Hematopoietic multipotent progenitor cell treated with erythropoietin and hydrocortisone succinate and interleukin-3 and kit ligand, for 6 days (in vitro differentiated cells): ENCODE data around the gene PPP1R9A.
"Not testable (repeated sequence)": the region's sequence is repeated elsewhere in the genome, so short reads cannot be mapped to it uniquely, and the experiment has no call there.

Experiments used
- DNase-seq: peaks from one replicate; pipeline ENCODE4 v3.0.0-alpha.2; 2015

Gene PPP1R9A

GRCh38 chr7:94980418-94981142 is 73.2 kb downstream of the PPP1R9A start:
- DNase-seq, result no peak

- DNase-seq, result no peak
Observed at GRCh38 chr7:94995921-94996320, 88.5 kb downstream of the PPP1R9A start.

- DNase-seq, result no peak
Observed at GRCh38 chr7:94996369-94996768, 89.0 kb downstream of the PPP1R9A start.

- DNase-seq, result no peak
Observed at GRCh38 chr7:94997547-94997946, 90.2 kb downstream of the PPP1R9A start.

GRCh38 chr7:94998266-94999068 is 91.1 kb downstream of the PPP1R9A start:
- no peak for DNase-seq

GRCh38 chr7:94999069-94999351 is 91.6 kb downstream of the PPP1R9A start:
- no peak for DNase-seq

- DNase-seq, result not testable (repeated sequence)
Observed at GRCh38 chr7:94999601-95000000, 92.2 kb downstream of the PPP1R9A start.

GRCh38 chr7:95001258-95001657 is 93.9 kb downstream of the PPP1R9A start:
- no peak for DNase-seq

GRCh38 chr7:95001815-95002561 is 94.6 kb downstream of the PPP1R9A start:
- no peak for DNase-seq

- no peak for DNase-seq
Observed at GRCh38 chr7:95002775-95003174, 95.4 kb downstream of the PPP1R9A start.

- DNase-seq, result no peak
Observed at GRCh38 chr7:95004618-95005247, 97.3 kb downstream of the PPP1R9A start.

- no peak for DNase-seq
Observed at GRCh38 chr7:95006010-95006409, 98.6 kb downstream of the PPP1R9A start.

- DNase-seq, result not testable (repeated sequence)
Observed at GRCh38 chr7:95008773-95009172, 101.4 kb downstream of the PPP1R9A start.

GRCh38 chr7:95011146-95011928 is 103.9 kb downstream of the PPP1R9A start:
- no peak for DNase-seq

- DNase-seq, result no peak
Observed at GRCh38 chr7:95011995-95012394, 104.6 kb downstream of the PPP1R9A start.

- DNase-seq, result no peak
Observed at GRCh38 chr7:95018021-95018420, 110.6 kb downstream of the PPP1R9A start.

GRCh38 chr7:95026018-95026417 is 118.6 kb downstream of the PPP1R9A start:
- DNase-seq, result no peak

GRCh38 chr7:95026421-95027072 is 119.2 kb downstream of the PPP1R9A start:
- no peak for DNase-seq

- no peak for DNase-seq
Observed at GRCh38 chr7:95027234-95027872, 120.0 kb downstream of the PPP1R9A start.

- no peak for DNase-seq
Observed at GRCh38 chr7:95028683-95029082, 121.3 kb downstream of the PPP1R9A start.

GRCh38 chr7:95035295-95035694 is 127.9 kb downstream of the PPP1R9A start:
- no peak for DNase-seq
